ENCODE measurements around the gene KCNJ10.
A peak's percentile ranks its signal among the peaks of the same experiment; 100 is the strongest.
"Not testable (repeated sequence)": the region's sequence is repeated elsewhere in the genome, so short reads cannot be mapped to it uniquely, and the experiment has no call there.

The KCNJ10 gene

GRCh38 chr1:160053548-160054365, 16.2 kb downstream of the KCNJ10 start:
- DNase-seq: no peak

GRCh38 chr1:160052936-160053335, 17.0 kb downstream of the KCNJ10 start:
- no peak for DNase-seq

GRCh38 chr1:160050619-160051018, 19.3 kb downstream of the KCNJ10 start:
- no peak for DNase-seq

- DNase-seq: not testable (repeated sequence)
Measured at GRCh38 chr1:160050182-160050581, 19.8 kb downstream of the KCNJ10 start.

GRCh38 chr1:160049101-160049500, 20.9 kb downstream of the KCNJ10 start:
- no peak for DNase-seq

GRCh38 chr1:160048335-160048734, 21.6 kb downstream of the KCNJ10 start:
- DNase-seq: no peak

- DNase-seq: no peak
Measured at GRCh38 chr1:160047111-160047991, 22.6 kb downstream of the KCNJ10 start.

- no peak for DNase-seq
Measured at GRCh38 chr1:160046494-160047110, 23.4 kb downstream of the KCNJ10 start.

- no peak for DNase-seq
Measured at GRCh38 chr1:160045653-160046052, 24.3 kb downstream of the KCNJ10 start.

- DNase-seq: no peak
Measured at GRCh38 chr1:160043543-160043942, 26.4 kb downstream of the KCNJ10 start.

GRCh38 chr1:160040476-160040875, 29.5 kb downstream of the KCNJ10 start:
- no peak for DNase-seq

- DNase-seq: no peak
Measured at GRCh38 chr1:160032165-160032820, 37.7 kb downstream of the KCNJ10 start.

GRCh38 chr1:160031365-160032164, 38.4 kb downstream of the KCNJ10 start, which contains the start of gene PIGM:
PIGM (minus strand) TSS chr1:160031990; CDS start chr1:160031739, 251 bp downstream.
- peak; percentile 98 for DNase-seq

- DNase-seq: no peak
Measured at GRCh38 chr1:160030657-160031364, 39.1 kb downstream of the KCNJ10 start.

GRCh38 chr1:160028426-160028825, 41.5 kb downstream of the KCNJ10 start:
- no peak for DNase-seq

- DNase-seq: no peak
Measured at GRCh38 chr1:160025314-160025713, 44.6 kb downstream of the KCNJ10 start.

- no peak for DNase-seq
Measured at GRCh38 chr1:160024195-160024905, 45.6 kb downstream of the KCNJ10 start.

GRCh38 chr1:160022330-160023310, 47.3 kb downstream of the KCNJ10 start:
- no peak for DNase-seq

GRCh38 chr1:160021376-160022074, 48.4 kb downstream of the KCNJ10 start:
- DNase-seq: no peak

Data from NCI-H187 treated with DMSO at 0.1 percent for 48 hours (cell line).